ENCODE data around the gene UBE2H. TPM values are rescaled to one million over a fixed set of nuclear protein-coding genes. Genes with fewer than 3 reads are reported as not detected.

Gene UBE2H
- total RNA-seq, 1 donor from 2014 or later, result 127 TPM

DNA sequence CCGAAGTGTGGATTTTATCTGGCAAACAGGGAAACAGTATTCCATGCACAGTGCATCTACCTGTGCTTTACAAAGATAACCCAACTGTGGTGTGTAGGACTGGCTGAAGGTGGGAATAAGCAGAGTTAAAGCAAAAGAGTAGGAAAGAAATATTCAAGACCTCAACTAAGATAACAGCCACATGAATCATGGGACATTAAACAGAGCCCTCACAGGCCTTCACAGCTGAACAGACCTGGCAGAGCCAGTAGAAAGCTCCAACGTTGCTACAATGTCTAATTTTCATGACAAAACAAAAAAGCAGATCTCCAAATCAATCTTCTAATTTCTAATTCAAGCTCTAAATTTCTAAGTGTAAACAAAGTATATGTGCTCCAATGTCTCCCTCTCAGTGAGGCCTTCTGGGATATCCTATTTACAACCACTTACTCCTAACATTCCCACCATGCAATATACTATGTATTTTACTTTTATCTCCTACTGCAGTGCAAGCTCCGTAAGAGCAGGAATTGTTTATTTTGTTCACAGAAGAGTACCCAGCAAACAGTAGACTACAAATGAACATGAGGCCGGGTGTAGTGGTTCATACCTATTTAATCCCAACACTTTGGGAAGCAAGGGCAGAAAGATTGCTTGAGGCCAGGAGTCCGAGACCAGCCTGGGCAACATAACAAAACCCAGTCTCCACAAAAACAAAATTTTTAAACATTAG lies 63.5 kb downstream of the UBE2H start:
- TF ChIP-seq, protein P1, sequence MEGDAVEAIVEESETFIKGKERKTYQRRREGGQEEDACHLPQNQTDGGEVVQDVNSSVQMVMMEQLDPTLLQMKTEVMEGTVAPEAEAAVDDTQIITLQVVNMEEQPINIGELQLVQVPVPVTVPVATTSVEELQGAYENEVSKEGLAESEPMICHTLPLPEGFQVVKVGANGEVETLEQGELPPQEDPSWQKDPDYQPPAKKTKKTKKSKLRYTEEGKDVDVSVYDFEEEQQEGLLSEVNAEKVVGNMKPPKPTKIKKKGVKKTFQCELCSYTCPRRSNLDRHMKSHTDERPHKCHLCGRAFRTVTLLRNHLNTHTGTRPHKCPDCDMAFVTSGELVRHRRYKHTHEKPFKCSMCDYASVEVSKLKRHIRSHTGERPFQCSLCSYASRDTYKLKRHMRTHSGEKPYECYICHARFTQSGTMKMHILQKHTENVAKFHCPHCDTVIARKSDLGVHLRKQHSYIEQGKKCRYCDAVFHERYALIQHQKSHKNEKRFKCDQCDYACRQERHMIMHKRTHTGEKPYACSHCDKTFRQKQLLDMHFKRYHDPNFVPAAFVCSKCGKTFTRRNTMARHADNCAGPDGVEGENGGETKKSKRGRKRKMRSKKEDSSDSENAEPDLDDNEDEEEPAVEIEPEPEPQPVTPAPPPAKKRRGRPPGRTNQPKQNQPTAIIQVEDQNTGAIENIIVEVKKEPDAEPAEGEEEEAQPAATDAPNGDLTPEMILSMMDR (IDR thresholded peaks at IDR 0.05; ENCODE audit: insufficient read depth, low read length, poor library complexity, severe bottlenecking), result no peak
- DNase-seq (ENCODE audit: low read depth), result no peak
- Histone ChIP-seq H3K27me3 (ENCODE audit: control insufficient read depth, insufficient read depth, low read length) (no peaks in the 10 kb centered on the region), H3K36me3 (ENCODE audit: control insufficient read depth, insufficient read depth, low read length) (no peaks in the 10 kb centered on the region), H3K4me3 (ENCODE audit: low read depth, low read length) (no peak overlapping the region)

DNA sequence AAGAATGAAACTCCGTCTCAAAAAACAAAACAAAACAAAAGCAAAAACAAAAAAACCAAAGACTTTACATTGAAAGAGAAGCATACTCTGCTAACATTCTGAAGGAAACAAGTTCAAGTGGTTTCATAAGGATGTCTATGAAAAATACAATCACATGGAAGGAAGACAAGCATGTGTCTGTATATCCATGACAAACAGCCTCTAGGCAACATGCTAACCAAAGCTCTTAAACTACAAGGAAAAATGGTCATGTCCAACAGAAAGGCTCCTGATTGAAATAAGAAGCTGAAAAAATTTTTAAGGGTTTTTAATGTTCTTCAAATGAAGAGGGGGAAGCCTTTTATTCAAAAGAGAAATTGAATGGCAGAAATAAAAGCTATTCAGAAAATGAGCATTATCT lies 64.9 kb downstream of the UBE2H start:
- Histone ChIP-seq H3K4me3 (ENCODE audit: low read depth, low read length) (no peak overlapping the region), H3K36me3 (ENCODE audit: control insufficient read depth, insufficient read depth, low read length) (no peaks in the 10 kb centered on the region), H3K27me3 (ENCODE audit: control insufficient read depth, insufficient read depth, low read length) (no peaks in the 10 kb centered on the region)
- TF ChIP-seq, protein P1 (IDR thresholded peaks at IDR 0.05; ENCODE audit: insufficient read depth, low read length, poor library complexity, severe bottlenecking), result no peak
- no peak for DNase-seq (ENCODE audit: low read depth)

DNA sequence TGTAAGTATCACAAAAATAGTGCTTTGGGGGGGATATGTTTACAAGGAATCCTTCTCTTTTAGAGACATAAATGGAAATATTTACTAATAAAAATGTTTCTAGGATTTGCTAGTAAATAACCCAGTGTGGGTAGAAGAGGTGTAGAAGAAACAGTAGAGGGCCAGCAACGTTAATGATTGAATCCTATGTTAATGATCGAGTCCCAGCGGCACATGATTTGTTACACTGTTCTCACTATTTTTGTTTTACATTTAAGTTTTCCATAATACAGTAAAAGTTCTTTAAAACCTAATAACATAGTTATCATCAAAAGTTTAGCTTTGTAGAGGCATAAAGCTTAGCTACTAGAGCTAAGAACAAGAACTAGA lies 66.0 kb downstream of the UBE2H start:
- Histone ChIP-seq H3K4me3 (ENCODE audit: low read depth, low read length) (no peak overlapping the region), H3K36me3 (ENCODE audit: control insufficient read depth, insufficient read depth, low read length) (no peaks in the 10 kb centered on the region), H3K27me3 (ENCODE audit: control insufficient read depth, insufficient read depth, low read length) (no peaks in the 10 kb centered on the region)
- no peak for DNase-seq (ENCODE audit: low read depth)
- TF ChIP-seq, protein P1 (IDR thresholded peaks at IDR 0.05; ENCODE audit: insufficient read depth, low read length, poor library complexity, severe bottlenecking), result no peak

DNA sequence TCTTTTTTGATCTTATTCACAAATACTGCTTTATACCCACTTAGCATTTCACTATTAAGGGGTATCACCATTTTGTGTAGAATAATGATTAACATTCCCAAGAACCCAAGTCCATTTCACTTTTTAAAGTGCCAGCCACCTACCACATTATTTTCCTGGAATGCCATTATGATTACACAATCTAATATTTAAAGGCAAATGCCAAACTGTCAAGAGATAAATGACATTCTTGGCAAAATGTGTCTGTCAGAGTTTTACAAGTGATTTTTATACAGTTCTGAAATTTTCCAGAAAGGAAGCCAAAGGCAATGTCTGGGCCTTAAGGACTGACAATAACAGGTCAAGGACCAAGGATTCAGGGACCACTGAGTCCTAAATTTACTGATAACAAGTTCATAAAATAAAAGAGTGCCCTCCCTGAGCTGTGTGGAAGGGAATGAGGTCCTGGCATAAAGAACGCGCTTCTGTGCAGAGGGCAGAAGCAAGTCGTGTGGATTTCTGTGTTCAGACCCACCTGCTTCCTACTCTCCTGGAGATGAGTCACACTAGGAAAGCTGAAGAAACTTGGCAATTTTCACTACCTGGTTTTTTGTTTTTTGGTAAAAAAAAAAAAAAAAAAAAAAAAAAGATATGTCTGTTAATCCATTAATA lies 66.5 kb downstream of the UBE2H start:
- Histone ChIP-seq H3K4me3 (ENCODE audit: low read depth, low read length) (no peak overlapping the region), H3K27me3 (ENCODE audit: control insufficient read depth, insufficient read depth, low read length) (no peaks in the 10 kb centered on the region), H3K36me3 (ENCODE audit: control insufficient read depth, insufficient read depth, low read length) (no peaks in the 10 kb centered on the region)
- DNase-seq (ENCODE audit: low read depth), result no peak
- TF ChIP-seq, protein P1 (IDR thresholded peaks at IDR 0.05; ENCODE audit: insufficient read depth, low read length, poor library complexity, severe bottlenecking), result no peak

DNA sequence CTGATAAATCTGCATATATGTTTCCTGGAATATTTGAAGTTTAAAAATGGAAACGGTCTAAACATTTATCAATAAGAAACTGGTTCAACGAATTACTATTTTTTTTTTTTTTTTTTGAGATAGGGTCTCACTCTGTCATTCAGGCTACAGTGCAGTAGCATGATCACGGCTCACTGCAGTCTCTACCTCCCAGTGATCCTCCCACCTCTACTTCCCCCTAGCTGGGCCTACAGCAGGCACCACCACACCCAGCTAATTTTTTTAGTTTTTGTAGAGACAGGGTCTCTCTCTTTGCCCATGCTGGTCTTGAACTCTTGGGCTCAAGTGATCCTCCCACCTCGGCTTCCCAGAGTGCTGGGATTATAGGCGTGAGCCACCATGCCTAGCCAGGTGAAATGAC lies 68.3 kb downstream of the UBE2H start:
- Histone ChIP-seq H3K4me3 (ENCODE audit: low read depth, low read length) (no peak overlapping the region), H3K27me3 (ENCODE audit: control insufficient read depth, insufficient read depth, low read length) (no peaks in the 10 kb centered on the region), H3K36me3 (ENCODE audit: control insufficient read depth, insufficient read depth, low read length) (no peaks in the 10 kb centered on the region)
- TF ChIP-seq, protein P1 (IDR thresholded peaks at IDR 0.05; ENCODE audit: insufficient read depth, low read length, poor library complexity, severe bottlenecking), result no peak
- DNase-seq (ENCODE audit: low read depth), result no peak

Measured in kidney epithelial cell (primary cell).